Measurements from ENCODE around the gene PRDM11. TPM values are rescaled to one million over a fixed set of nuclear protein-coding genes. Genes with fewer than 3 reads are reported as not detected.

Gene PRDM11
- total RNA-seq, 2 experiments from 2014 or later = 4.5 to 8.4 TPM

- Histone ChIP-seq H3K4me1 (ENCODE audit: insufficient read depth, low read length, poor library complexity, severe bottlenecking) (no peaks in the 10 kb centered on the region), H3K4me3 (ENCODE audit: low read depth, low read length, poor library complexity, severe bottlenecking) (no peak overlapping the region), H3K9me3 (ENCODE audit: low read length) (no peaks in the 10 kb centered on the region), H3K9me2 (ENCODE audit: insufficient read depth, low read length) (no peaks in the 10 kb centered on the region), H2AFZ (ENCODE audit: low read length) (no peak overlapping the region), H3K4me2 (ENCODE audit: low read length) (no peak overlapping the region), H4K20me1 (ENCODE audit: insufficient read depth, low read length) (no peaks in the 10 kb centered on the region), H3K79me2 (ENCODE audit: insufficient read depth, low read depth, low read length) (no peaks in the 10 kb centered on the region), H3K36me3 (ENCODE audit: insufficient read depth, low read length) (no peaks in the 10 kb centered on the region), H3K27ac (ENCODE audit: low read depth, low read length, poor library complexity, severe bottlenecking) (no peak overlapping the region)
- ChIA-PET CTCF (ENCODE audit: unreplicated experiment) (interaction anchor here (0.6 kb wide), 1 partner anchor 583 kb away, joined by 3 read pairs; no protein-coding TSS in a partner anchor), POLR2A (interaction anchor here (0.7 to 1.3 kb wide), 3 partner anchors 172 to 1052 kb away, joined by 3 to 4 read pairs (median 3); no protein-coding TSS in a partner anchor)
- TF ChIP-seq, protein P1, sequence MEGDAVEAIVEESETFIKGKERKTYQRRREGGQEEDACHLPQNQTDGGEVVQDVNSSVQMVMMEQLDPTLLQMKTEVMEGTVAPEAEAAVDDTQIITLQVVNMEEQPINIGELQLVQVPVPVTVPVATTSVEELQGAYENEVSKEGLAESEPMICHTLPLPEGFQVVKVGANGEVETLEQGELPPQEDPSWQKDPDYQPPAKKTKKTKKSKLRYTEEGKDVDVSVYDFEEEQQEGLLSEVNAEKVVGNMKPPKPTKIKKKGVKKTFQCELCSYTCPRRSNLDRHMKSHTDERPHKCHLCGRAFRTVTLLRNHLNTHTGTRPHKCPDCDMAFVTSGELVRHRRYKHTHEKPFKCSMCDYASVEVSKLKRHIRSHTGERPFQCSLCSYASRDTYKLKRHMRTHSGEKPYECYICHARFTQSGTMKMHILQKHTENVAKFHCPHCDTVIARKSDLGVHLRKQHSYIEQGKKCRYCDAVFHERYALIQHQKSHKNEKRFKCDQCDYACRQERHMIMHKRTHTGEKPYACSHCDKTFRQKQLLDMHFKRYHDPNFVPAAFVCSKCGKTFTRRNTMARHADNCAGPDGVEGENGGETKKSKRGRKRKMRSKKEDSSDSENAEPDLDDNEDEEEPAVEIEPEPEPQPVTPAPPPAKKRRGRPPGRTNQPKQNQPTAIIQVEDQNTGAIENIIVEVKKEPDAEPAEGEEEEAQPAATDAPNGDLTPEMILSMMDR (conservative IDR thresholded peaks at IDR 0.05; ENCODE audit: low read length) = no peak
- TF ChIP-seq EZH2phosphoT487 (IDR thresholded peaks at IDR 0.05; ENCODE audit: borderline replicate concordance, low read depth, low read length) = no peak
- no peak for DNase-seq (ENCODE audit: low spot score)
- no TSS peak for BruUV-seq (replicated peaks)
- intact Hi-C loops (cut with micrococcal nuclease; ENCODE audit: unreplicated experiment) = no loop called here
These were observed 38.1 kb upstream of the PRDM11 start for GRCh38 chr11:45108070-45109064.

DNA sequence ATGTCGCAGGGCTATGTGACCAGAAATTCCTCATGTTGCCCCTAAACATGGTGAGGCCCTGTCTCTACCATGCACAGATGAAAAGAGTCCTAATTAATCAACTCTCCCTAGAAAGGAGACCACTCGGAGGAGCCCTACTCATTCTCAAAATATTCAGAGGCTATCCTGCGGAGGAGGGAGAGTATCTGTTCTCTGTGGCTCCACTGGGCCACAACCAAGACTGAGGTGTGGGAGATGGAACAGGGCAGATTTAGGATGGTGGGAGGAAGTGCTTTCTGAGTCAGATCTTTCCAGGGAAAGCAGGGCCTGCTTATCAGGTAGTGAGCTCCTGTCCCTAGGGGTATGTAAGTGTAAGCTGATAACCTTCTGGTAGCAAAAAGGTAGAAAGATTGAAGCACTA is 37.0 kb upstream of the PRDM11 start:
- no TSS peak for BruUV-seq (replicated peaks)
- intact Hi-C loops (cut with micrococcal nuclease; ENCODE audit: unreplicated experiment) = no loop called here
- Histone ChIP-seq H3K36me3 (ENCODE audit: insufficient read depth, low read length) (no peaks in the 10 kb centered on the region), H3K4me3 (ENCODE audit: low read depth, low read length, poor library complexity, severe bottlenecking) (no peak overlapping the region), H3K27ac (ENCODE audit: low read depth, low read length, poor library complexity, severe bottlenecking) (no peak overlapping the region), H3K4me2 (ENCODE audit: low read length) (no peak overlapping the region), H3K9me2 (ENCODE audit: insufficient read depth, low read length) (no peaks in the 10 kb centered on the region), H3K9me3 (ENCODE audit: low read length) (no peaks in the 10 kb centered on the region), H4K20me1 (ENCODE audit: insufficient read depth, low read length) (no peaks in the 10 kb centered on the region), H2AFZ (ENCODE audit: low read length) (no peak overlapping the region), H3K79me2 (ENCODE audit: insufficient read depth, low read depth, low read length) (no peaks in the 10 kb centered on the region), H3K4me1 (ENCODE audit: insufficient read depth, low read length, poor library complexity, severe bottlenecking) (no peaks in the 10 kb centered on the region)
- ChIA-PET POLR2A (interaction anchor here (0.9 kb wide), 1 partner anchor 173 kb away, joined by 3 read pairs; no protein-coding TSS in a partner anchor), CTCF (ENCODE audit: unreplicated experiment) (interaction anchor here (1.3 kb wide), 1 partner anchor 190 kb away, joined by 3 read pairs; no protein-coding TSS in a partner anchor)
- no peak for TF ChIP-seq EZH2phosphoT487 (IDR thresholded peaks at IDR 0.05; ENCODE audit: borderline replicate concordance, low read depth, low read length)
- TF ChIP-seq, protein P1 (conservative IDR thresholded peaks at IDR 0.05; ENCODE audit: low read length) = no peak
- no peak for DNase-seq (ENCODE audit: low spot score)

All from OCI-LY7 (cell line).